AG04449 (cell line): ENCODE data around the gene CDK8.

Source experiments
- CTCF ChIA-PET: fragments of 350-600 bp; formaldehyde crosslinking; extraction: SDS; loops from one replicate; lab custom pipeline; 2021; ENCODE audit warnings: antibody characterized with exemption; lab: Yijun Ruan, JAX
- POLR2A ChIA-PET: fragments of 400-600, 350-600 bp; formaldehyde crosslinking; extraction: SDS; loops from one replicate; lab custom pipeline; 2020; ENCODE audit warnings: antibody characterized with exemption, inconsistent platforms; lab: Yijun Ruan, JAX
- DNase-seq: peaks from one replicate; pipeline ENCODE4 v3.0.0-alpha.2; 2010; ENCODE audit warnings: low read depth, low spot score
- H3K4me3 ChIP-seq: 2 replicates; pipeline ENCODE4 v1.5.1; 2011; ENCODE audit warnings: low read depth, mild to moderate bottlenecking, control low read depth, low read length
- CTCF ChIP-seq: IDR thresholded peaks from one replicate; pipeline ENCODE4 v1.5.1; 2011; ENCODE audit warnings: mild to moderate bottlenecking, moderate library complexity, low read length, control low read depth, inconsistent platforms; ENCODE audit not compliant: insufficient read depth; ENCODE audit errors: missing control alignments

The CDK8 gene

GRCh38 chr13:26423629-26424028 is 169.7 kb downstream of the CDK8 start:
- CTCF ChIA-PET = interaction anchor here (0.6 to 2.6 kb wide), 3 partner anchors 10 to 275 kb away, joined by 3 to 8 read pairs (median 4); no protein-coding TSS in a partner anchor
- POLR2A ChIA-PET = interaction anchor here (0.9 kb wide), 1 partner anchor 201 kb away, joined by 3 read pairs; the partner anchor contains the start of gene RNF6
- DNase-seq = no peak
- no peak overlapping the region for H3K4me3 ChIP-seq
- no peak for TF ChIP-seq CTCF

GRCh38 chr13:26424181-26424580 is 170.3 kb downstream of the CDK8 start:
- TF ChIP-seq CTCF = no peak
- CTCF ChIA-PET = interaction anchor here (1.0 to 2.6 kb wide), 2 partner anchors 239 to 274 kb away, joined by 4 to 8 read pairs; no protein-coding TSS in a partner anchor
- POLR2A ChIA-PET = no interaction called here
- no peak for DNase-seq
- no peak overlapping the region for H3K4me3 ChIP-seq

GRCh38 chr13:26425443-26426358 is 171.8 kb downstream of the CDK8 start:
- DNase-seq = no peak
- ChIA-PET CTCF (interaction anchor here (1.0 to 2.6 kb wide), 3 partner anchors 241 to 273 kb away, joined by 3 to 8 read pairs (median 4); no protein-coding TSS in a partner anchor), POLR2A (interaction anchor here (1.8 kb wide), 1 partner anchor 12 kb away, joined by 6 read pairs; no protein-coding TSS in a partner anchor)
- TF ChIP-seq CTCF = no peak
- no peak overlapping the region for H3K4me3 ChIP-seq

- CTCF ChIA-PET = interaction anchor here (1.5 kb wide), 1 partner anchor 249 kb away, joined by 3 read pairs; no protein-coding TSS in a partner anchor
Measured at GRCh38 chr13:26433776-26434175, 179.8 kb downstream of the CDK8 start.

GRCh38 chr13:26435171-26435570 is 181.2 kb downstream of the CDK8 start:
- no peak for DNase-seq
- CTCF ChIA-PET = no interaction called here
- H3K4me3 ChIP-seq = no peak overlapping the region
- no peak for TF ChIP-seq CTCF
- POLR2A ChIA-PET = no interaction called here

More at GRCh38 chr13:26433776-26434175, 179.8 kb downstream of the CDK8 start:
- TF ChIP-seq CTCF = no peak
- DNase-seq = no peak
- POLR2A ChIA-PET = no interaction called here
- no peak overlapping the region for H3K4me3 ChIP-seq

GRCh38 chr13:26435646-26436045 is 181.7 kb downstream of the CDK8 start:
- no peak for DNase-seq
- CTCF ChIA-PET = no interaction called here
- H3K4me3 ChIP-seq = no peak overlapping the region
- POLR2A ChIA-PET = no interaction called here
- no peak for TF ChIP-seq CTCF
